HTERT RPE-1 (cell line): Measurements from ENCODE around the gene B4GALNT4.
"Not testable (repeated sequence)": the region's sequence is repeated elsewhere in the genome, so short reads cannot be mapped to it uniquely, and the experiment has no call there.

ENCODE experiments used
- in situ Hi-C: fragments of 300-500 bp; cut with MboI; formaldehyde crosslinking; loops from 4 replicates; pipeline ENCODE4 v1.14.3; 2020; ENCODE audit warnings: low sequenced_read_pairs

The B4GALNT4 gene

GRCh38 chr11:405954-406795, 36.9 kb downstream of the B4GALNT4 start:
- in situ Hi-C loops = no loop called here

GRCh38 chr11:406796-407650, 37.7 kb downstream of the B4GALNT4 start:
- in situ Hi-C loops = no loop called here

GRCh38 chr11:407651-408123, 38.4 kb downstream of the B4GALNT4 start:
- in situ Hi-C loops = no loop called here

DNA sequence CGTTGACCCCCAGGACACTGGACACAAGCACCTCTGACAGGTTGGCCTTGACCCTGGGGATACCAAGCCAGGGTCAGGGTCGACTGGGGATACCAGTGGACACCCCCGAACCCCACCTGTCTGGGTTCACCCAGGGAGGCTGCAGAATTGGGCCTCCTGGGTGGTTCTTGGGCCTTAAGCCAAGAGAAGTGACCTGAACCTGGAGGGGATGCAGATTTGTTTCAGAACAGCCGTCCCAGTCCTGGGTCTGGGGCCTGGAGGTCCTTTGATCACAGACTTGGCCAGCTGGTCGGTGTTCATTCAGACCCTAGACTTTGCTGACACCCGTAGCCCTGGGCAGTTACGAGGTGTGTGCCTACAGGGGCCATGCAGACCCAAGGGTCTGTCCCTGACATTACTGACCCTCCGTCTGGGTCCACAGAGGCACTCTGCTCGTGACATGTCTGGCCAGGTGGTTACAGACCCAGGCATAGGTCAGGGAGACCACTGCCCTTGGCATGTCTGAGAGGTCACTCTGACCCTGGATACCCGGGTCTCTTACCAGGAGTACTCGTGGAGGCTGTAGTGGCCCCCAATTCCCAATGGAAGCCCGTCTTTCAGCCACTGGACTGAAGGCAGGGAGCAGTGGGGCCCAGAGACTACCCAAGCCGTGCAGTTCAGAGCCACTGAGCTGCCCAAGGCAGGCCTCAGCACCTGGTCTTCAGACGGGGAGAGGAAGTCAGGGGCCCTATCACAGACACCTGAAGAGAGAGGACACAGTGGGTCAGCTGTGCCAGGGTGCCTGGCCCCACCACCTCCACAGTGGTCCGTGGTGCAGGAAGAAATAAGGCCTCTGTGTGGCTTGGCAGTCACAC, 39.1 kb downstream of the B4GALNT4 start:
- in situ Hi-C loops = no loop called here

GRCh38 chr11:409008-409599, 39.8 kb downstream of the B4GALNT4 start:
- in situ Hi-C loops = no loop called here

- in situ Hi-C loops = no loop called here
These were observed 40.5 kb downstream of the B4GALNT4 start for GRCh38 chr11:409600-410483.

DNA sequence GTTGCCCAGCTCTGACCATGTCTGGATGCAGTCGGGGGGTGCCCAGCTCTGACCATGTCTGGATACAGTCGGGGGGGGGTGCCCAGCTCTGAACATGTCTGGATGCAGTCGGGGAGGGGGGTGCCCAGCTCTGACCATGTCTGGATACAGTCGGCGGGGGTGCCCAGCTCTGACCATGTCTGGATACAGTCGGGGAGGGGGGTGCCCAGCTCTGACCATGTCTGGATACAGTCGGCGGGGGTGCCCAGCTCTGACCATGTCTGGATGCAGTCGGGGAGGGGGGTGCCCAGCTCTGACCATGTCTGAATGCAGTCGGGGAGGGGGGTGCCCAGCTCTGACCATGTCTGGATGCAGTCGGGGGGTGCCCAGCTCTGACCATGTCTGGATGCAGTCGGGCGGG, 41.4 kb downstream of the B4GALNT4 start:
- in situ Hi-C loops = not testable (repeated sequence)

GRCh38 chr11:411520-411919, 42.2 kb downstream of the B4GALNT4 start:
- in situ Hi-C loops = not testable (repeated sequence)

- in situ Hi-C loops = no loop called here
These were observed 43.4 kb downstream of the B4GALNT4 start for GRCh38 chr11:412641-413119.

GRCh38 chr11:413120-414081, 44.1 kb downstream of the B4GALNT4 start:
- in situ Hi-C loops = no loop called here

DNA sequence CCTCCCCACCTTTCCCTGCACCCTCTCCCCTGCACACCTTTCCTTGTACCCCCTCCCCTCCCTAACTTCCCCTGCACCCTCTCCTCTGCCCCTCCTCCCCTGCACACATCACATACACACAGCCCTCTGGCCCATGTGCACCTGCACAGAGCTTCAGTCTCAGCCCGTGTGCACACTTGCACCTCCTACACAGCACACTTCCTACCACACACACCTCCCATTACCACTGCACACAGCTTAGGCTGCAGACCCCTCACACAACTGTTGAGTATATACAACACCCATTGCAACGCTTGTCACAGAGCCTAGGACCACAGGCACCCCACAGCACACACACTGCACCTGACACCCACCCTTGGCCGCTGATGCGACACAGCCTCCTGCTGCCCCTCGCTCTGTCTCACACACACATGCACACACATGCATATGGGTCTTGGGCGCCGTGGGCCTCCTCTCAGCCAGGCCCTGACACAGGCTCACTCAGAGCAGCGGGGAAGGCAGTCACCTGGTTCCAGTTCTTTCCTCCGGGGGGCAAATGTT, 45.1 kb downstream of the B4GALNT4 start:
- in situ Hi-C loops = no loop called here

DNA sequence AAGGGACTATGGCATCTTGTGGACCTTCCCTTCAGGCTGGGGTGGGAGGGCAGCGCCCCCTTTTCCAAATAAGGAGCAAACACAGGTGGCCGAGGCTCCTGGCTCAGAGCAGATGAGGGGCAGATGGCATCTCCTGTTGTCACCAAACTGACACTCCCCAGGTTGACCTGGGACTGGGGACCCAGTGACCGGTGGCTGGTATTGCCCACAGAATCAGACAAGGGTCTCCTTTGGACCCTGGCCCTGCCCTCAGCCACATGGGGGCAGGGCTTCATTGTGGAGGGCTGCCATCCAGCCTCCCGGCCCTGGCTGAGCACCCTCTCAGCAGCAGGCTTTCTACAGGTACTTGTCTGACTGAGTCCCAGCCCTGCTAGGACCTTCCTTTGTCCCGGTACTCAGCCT, 46.3 kb downstream of the B4GALNT4 start:
- in situ Hi-C loops = no loop called here

GRCh38 chr11:416051-416756, 46.9 kb downstream of the B4GALNT4 start:
- in situ Hi-C loops = no loop called here

- in situ Hi-C loops = no loop called here
These were observed 47.7 kb downstream of the B4GALNT4 start for GRCh38 chr11:416757-417621.

- in situ Hi-C loops = no loop called here
These were observed 48.5 kb downstream of the B4GALNT4 start for GRCh38 chr11:417652-418342.
